Uterus (tissue), 2 donors: ENCODE measurements around the gene SMIM7.

Experiments
- CTCF ChIP-seq, 4 experiments: fragments of 200-600 bp in 2 of 4; fragments of 450-650 bp in 2 of 4; sonication (generic) in 2 of 4; IDR thresholded peaks; one replicate each; pipeline ENCODE4 v1.5.1; 2016 to 2019; ENCODE audit warnings: antibody characterized with exemption in 4 of 4, mild to moderate bottlenecking in 2 of 4, moderate library complexity in 1 of 4
- POLR2A ChIP-seq, 2 donors: fragments of 450-650 bp; IDR thresholded peaks; one replicate each; pipeline ENCODE4 v1.6.1; 2016; ENCODE audit warnings: antibody characterized with exemption in 2 of 2, mild to moderate bottlenecking in 1 of 2, moderate library complexity in 1 of 2

- TF ChIP-seq CTCF (IDR thresholded peaks at IDR 0.05) (no peak), POLR2A (IDR thresholded peaks at IDR 0.05) (no peak)
Measured at GRCh38 chr19:16625163-16625958, 34.6 kb downstream of the SMIM7 start.
